ENCODE data around the gene TREH.

GRCh38 chr11:118714816-118715215 is 35.4 kb upstream of the TREH start:
- no peak for TF ChIP-seq POLR2AphosphoS5 (IDR thresholded peaks at IDR 0.05; ENCODE audit: low read depth, low read length)
- TF ChIP-seq TAF1 (IDR thresholded peaks at IDR 0.05; ENCODE audit: borderline replicate concordance, insufficient read depth, low read length) = no peak
- no peak for TF ChIP-seq SIN3A (IDR thresholded peaks at IDR 0.05; ENCODE audit: borderline replicate concordance, insufficient read depth, low read length)
